Caco-2 (cell line): Measurements from ENCODE around the gene GTSF1L. TPM values are rescaled to one million over a fixed set of nuclear protein-coding genes. Genes with fewer than 3 reads are reported as not detected.

ENCODE experiments used
- BruUV-seq: library from RNA; stranded (reverse); fragments of 400-500 nt; replicated peaks from 2 replicates; lab custom pipeline; 2021; lab: Mats Ljungman, UMichigan
- CTCF ChIA-PET: fragments of 300-600 bp; sonication (Branson Sonifier 250); formaldehyde crosslinking; loops from one replicate; lab custom pipeline; 2022; ENCODE audit warnings: antibody characterized with exemption; lab: Charles Lee
- POLR2A ChIA-PET: fragments of 300-600 bp; sonication (Branson Sonifier 250); formaldehyde crosslinking; loops from one replicate; lab custom pipeline; 2022; ENCODE audit warnings: antibody characterized with exemption; lab: Charles Lee
- DNase-seq, 2 experiments: peaks; one replicate each; pipeline versions ENCODE4 v3.0.0 to v3.0.0-alpha.2; 2020 to 2022
- H3K27me3 ChIP-seq: replicated peaks from 2 replicates; pipeline ENCODE4 v1.6.0; 2011; ENCODE audit warnings: low read length; ENCODE audit not compliant: control insufficient read depth, insufficient read depth
- H3K36me3 ChIP-seq: 2 replicates; pipeline ENCODE4 v1.5.1; 2011; ENCODE audit warnings: low read length; ENCODE audit not compliant: control insufficient read depth, insufficient read depth
- H3K4me1 ChIP-seq: fragments of 250-450 bp; sonication (Bioruptor Pico); 2 replicates; pipeline ENCODE4 v1.5.1; 2020; ENCODE audit warnings: mild to moderate bottlenecking
- H3K4me3 ChIP-seq: 2 replicates; pipeline ENCODE4 v1.5.1; 2011; ENCODE audit warnings: low read depth, mild to moderate bottlenecking, control low read depth, low read length
- H3K9me3 ChIP-seq: fragments of 250-450 bp; sonication (Bioruptor Pico); 2 replicates; pipeline ENCODE4 v1.5.1; 2020; ENCODE audit warnings: mild to moderate bottlenecking, moderate library complexity
- H3K27ac Mint-ChIP-seq: one replicate; pipeline ENCODE4 v1.8.0; 2022; ENCODE audit warnings: mixed read lengths; ENCODE audit not compliant: unreplicated experiment
- H3K27me3 Mint-ChIP-seq: one replicate; pipeline ENCODE4 v1.8.0; 2022; ENCODE audit warnings: mixed read lengths; ENCODE audit not compliant: insufficient read depth, unreplicated experiment
- H3K36me3 Mint-ChIP-seq: one replicate; pipeline ENCODE4 v1.8.0; 2022; ENCODE audit warnings: mild to moderate bottlenecking, mixed read lengths; ENCODE audit not compliant: insufficient read depth, unreplicated experiment
- H3K4me1 Mint-ChIP-seq: one replicate; pipeline ENCODE4 v1.8.0; 2022; ENCODE audit warnings: low read depth, mixed read lengths; ENCODE audit not compliant: unreplicated experiment
- H3K4me3 Mint-ChIP-seq: one replicate; pipeline ENCODE4 v1.8.0; 2022; ENCODE audit warnings: mild to moderate bottlenecking, moderate library complexity, mixed read lengths; ENCODE audit not compliant: unreplicated experiment
- H3K9me3 Mint-ChIP-seq: one replicate; pipeline ENCODE4 v1.8.0; 2022; ENCODE audit warnings: mixed read lengths; ENCODE audit not compliant: unreplicated experiment
- intact Hi-C: fragments of 100-400 bp; cut with micrococcal nuclease; formaldehyde crosslinking; loops from one replicate; pipeline ENCODE4 v1.10.0; 2022; ENCODE audit not compliant: unreplicated experiment
- total RNA-seq: library from RNA; stranded (reverse); gene quantifications from 2 replicates; pipeline ENCODE4 v1.2.3, GENCODE V29; 2022
- TF ChIP-seq, protein P1 (sequence below), 2 experiments: fragments of 200-600 bp in 1 of 2; IDR thresholded peaks; 1 replicate in 1 of 2; 2 replicates in 1 of 2; pipeline versions ENCODE4 v1.5.1 to v1.8.0; 2011 to 2022; ENCODE audit warnings: antibody characterized with exemption in 1 of 2, control low read depth in 1 of 2, inconsistent platforms in 1 of 2, low read depth in 1 of 2, low read length in 1 of 2, mild to moderate bottlenecking in 1 of 2, moderate library complexity in 1 of 2; ENCODE audit not compliant: insufficient read depth in 1 of 2, severe bottlenecking in 1 of 2, unreplicated experiment in 1 of 2

Gene GTSF1L
- total RNA-seq, 1 experiment from 2014 or later, result not detected

DNA sequence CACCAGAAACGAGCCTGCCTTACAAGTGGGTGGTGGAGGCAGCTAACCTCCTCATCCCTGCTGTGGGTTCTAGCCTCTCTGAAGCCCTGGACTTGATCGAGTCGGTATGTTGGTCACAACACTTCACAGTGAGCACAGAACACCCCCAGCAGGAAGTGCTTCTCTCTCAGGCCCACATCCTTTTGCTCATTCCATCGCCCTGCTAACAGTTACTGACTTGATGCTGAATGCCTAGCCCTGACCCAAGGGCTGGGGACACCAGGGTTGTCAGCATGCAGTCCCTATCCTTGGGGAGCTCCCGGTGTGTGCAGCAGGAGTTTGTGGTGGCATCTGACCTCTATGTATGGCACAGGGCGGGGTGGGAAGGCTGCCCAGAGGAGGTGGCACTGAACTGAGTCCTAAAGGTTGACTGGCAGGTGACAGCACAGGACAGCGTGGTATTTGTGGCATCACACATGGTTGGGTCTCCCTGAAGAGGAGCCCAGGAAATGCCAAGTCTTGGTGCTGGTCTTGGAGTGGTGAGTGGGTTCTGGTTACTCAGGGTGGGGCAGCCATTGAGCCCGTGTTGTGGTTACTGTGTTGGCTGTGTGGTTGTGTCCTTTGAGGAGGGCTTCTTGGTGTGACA lies 26.7 kb downstream of the GTSF1L start:
- POLR2A ChIA-PET, result no interaction called here
- Mint-ChIP-seq H3K27ac (no peak overlapping the region), H3K36me3 (peaks cover 85% of the 10 kb centered on the region), H3K9me3 (no peaks in the 10 kb centered on the region), H3K4me1 (peaks cover 4% of the 10 kb centered on the region), H3K27me3 (no peaks in the 10 kb centered on the region), H3K4me3 (no peak overlapping the region)
- CTCF ChIA-PET, result no interaction called here
- Histone ChIP-seq H3K27me3 (no peaks in the 10 kb centered on the region), H3K9me3 (no peaks in the 10 kb centered on the region), H3K4me1 (no peaks in the 10 kb centered on the region), H3K4me3 (no peak overlapping the region), H3K36me3 (0 out of 2 replicates have a peak, but pooled peaks cover 2% of the 10 kb centered on the region)
- DNase-seq, result no peak
- TF ChIP-seq, protein P1, sequence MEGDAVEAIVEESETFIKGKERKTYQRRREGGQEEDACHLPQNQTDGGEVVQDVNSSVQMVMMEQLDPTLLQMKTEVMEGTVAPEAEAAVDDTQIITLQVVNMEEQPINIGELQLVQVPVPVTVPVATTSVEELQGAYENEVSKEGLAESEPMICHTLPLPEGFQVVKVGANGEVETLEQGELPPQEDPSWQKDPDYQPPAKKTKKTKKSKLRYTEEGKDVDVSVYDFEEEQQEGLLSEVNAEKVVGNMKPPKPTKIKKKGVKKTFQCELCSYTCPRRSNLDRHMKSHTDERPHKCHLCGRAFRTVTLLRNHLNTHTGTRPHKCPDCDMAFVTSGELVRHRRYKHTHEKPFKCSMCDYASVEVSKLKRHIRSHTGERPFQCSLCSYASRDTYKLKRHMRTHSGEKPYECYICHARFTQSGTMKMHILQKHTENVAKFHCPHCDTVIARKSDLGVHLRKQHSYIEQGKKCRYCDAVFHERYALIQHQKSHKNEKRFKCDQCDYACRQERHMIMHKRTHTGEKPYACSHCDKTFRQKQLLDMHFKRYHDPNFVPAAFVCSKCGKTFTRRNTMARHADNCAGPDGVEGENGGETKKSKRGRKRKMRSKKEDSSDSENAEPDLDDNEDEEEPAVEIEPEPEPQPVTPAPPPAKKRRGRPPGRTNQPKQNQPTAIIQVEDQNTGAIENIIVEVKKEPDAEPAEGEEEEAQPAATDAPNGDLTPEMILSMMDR (IDR thresholded peaks at IDR 0.05; ENCODE audit: insufficient read depth in 1 of 2, low read depth in 1 of 2, low read length in 1 of 2, severe bottlenecking in 1 of 2, unreplicated experiment in 1 of 2), result no peak
- no TSS peak for BruUV-seq
- intact Hi-C loops, result no loop called here

DNA sequence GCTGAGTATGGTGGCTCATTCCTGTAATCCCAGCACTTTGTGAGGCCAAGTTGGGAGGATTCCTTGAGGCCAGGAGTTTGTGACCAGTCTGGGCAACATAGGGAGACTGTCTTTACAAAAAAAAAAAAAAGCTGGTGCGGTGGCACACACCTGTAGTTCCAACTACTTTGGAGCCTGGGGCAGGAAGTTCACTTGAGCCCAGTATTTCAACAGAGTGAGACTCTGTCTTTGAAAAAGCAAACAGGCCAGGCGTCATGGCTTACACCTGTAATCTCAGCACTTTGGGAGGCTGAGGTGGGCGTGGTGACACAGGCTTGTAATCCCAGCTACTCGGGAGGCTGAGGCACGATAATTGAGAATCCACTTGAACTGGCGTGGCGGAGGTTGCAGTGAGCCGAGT lies 31.2 kb downstream of the GTSF1L start:
- Histone ChIP-seq H3K36me3 (0 out of 2 replicates have a peak, but pooled peaks cover 1% of the 10 kb centered on the region), H3K4me3 (no peak overlapping the region), H3K4me1 (no peaks in the 10 kb centered on the region), H3K9me3 (no peaks in the 10 kb centered on the region), H3K27me3 (no peaks in the 10 kb centered on the region)
- peaks cover 4% of the 10 kb centered on the region for H3K4me1 Mint-ChIP-seq
- H3K27ac Mint-ChIP-seq, result no peak overlapping the region
- no TSS peak for BruUV-seq
- peaks cover 83% of the 10 kb centered on the region for H3K36me3 Mint-ChIP-seq
- no peaks in the 10 kb centered on the region for H3K9me3 Mint-ChIP-seq
- no peaks in the 10 kb centered on the region for H3K27me3 Mint-ChIP-seq
- TF ChIP-seq, protein P1 (IDR thresholded peaks at IDR 0.05; ENCODE audit: insufficient read depth in 1 of 2, low read depth in 1 of 2, low read length in 1 of 2, severe bottlenecking in 1 of 2, unreplicated experiment in 1 of 2), result no peak
- H3K4me3 Mint-ChIP-seq, result no peak overlapping the region
- intact Hi-C loops, result no loop called here
- POLR2A ChIA-PET, result no interaction called here
- CTCF ChIA-PET, result no interaction called here
- DNase-seq, result no peak

DNA sequence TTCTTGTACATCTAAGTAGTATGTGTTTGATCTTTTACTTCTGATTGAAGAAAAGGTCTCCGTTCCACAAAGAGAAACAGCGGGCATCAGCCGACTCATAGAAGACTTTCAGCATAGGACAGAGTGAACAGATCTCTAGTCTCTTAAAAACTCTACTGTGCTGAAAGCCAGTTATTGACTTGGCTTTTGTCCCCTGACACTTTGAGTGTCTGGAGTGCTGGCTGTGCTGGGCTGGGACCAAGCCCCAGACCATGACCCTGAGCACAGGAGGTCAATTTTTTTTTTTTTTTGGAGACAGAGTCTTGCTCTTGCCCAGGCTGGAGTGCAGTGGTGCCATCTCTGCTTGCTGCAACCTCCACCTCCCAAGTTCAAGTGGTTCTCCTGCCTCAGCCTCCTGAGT lies 32.0 kb downstream of the GTSF1L start:
- no peak overlapping the region for H3K4me3 ChIP-seq
- H3K27me3 Mint-ChIP-seq, result no peaks in the 10 kb centered on the region
- no peaks in the 10 kb centered on the region for H3K9me3 Mint-ChIP-seq
- H3K27ac Mint-ChIP-seq, result no peak overlapping the region
- no peak for DNase-seq
- BruUV-seq, result no TSS peak
- H3K4me1 ChIP-seq, result no peaks in the 10 kb centered on the region
- H3K36me3 ChIP-seq, result 0 out of 2 replicates have a peak, but pooled peaks cover 3% of the 10 kb centered on the region
- H3K27me3 ChIP-seq, result no peaks in the 10 kb centered on the region
- H3K4me3 Mint-ChIP-seq, result no peak overlapping the region
- POLR2A ChIA-PET, result no interaction called here
- H3K4me1 Mint-ChIP-seq, result peaks cover 4% of the 10 kb centered on the region
- no peaks in the 10 kb centered on the region for H3K9me3 ChIP-seq
- CTCF ChIA-PET, result no interaction called here
- intact Hi-C loops, result loop anchor here (5.0 kb wide), 1 partner anchor 137 kb away; the partner anchor contains the start of gene SGK2
- peaks cover 83% of the 10 kb centered on the region for H3K36me3 Mint-ChIP-seq
- TF ChIP-seq, protein P1 (IDR thresholded peaks at IDR 0.05; ENCODE audit: insufficient read depth in 1 of 2, low read depth in 1 of 2, low read length in 1 of 2, severe bottlenecking in 1 of 2, unreplicated experiment in 1 of 2), result no peak
